K562 (cell line): ENCODE data around the gene HS3ST4. TPM values are rescaled to one million over a fixed set of nuclear protein-coding genes. Genes with fewer than 3 reads are reported as not detected.

Experiments used
- BCOR ChIP-seq: fragments of 450-650 bp; IDR thresholded peaks from 2 replicates; pipeline ENCODE4 v1.6.1; 2016
- CBX3 ChIP-seq, 2 experiments: IDR thresholded peaks; 1 replicate in 1 of 2; 2 replicates in 1 of 2; pipeline ENCODE4 v1.6.1; 2012; ENCODE audit warnings: inconsistent platforms in 2 of 2, low read length in 2 of 2, borderline replicate concordance in 1 of 2, control low read depth in 1 of 2
- CREB3 ChIP-seq: fragments of 450-650 bp; conservative IDR thresholded peaks from 2 replicates; pipeline ENCODE4 v1.6.1; 2016; ENCODE audit warnings: missing genetic modification characterization, low read depth, mild to moderate bottlenecking, missing compliant biosample characterization, moderate library complexity
- CREBBP ChIP-seq: IDR thresholded peaks from one replicate; pipeline ENCODE4 v1.6.1; 2012; ENCODE audit warnings: low read depth, mild to moderate bottlenecking, control low read depth, inconsistent platforms, low read length
- EGR1 ChIP-seq: fragments of 450-650 bp; conservative IDR thresholded peaks from 2 replicates; pipeline ENCODE4 v1.6.1; 2017; ENCODE audit warnings: mild to moderate bottlenecking
- FIP1L1 ChIP-seq: fragments of 200-400 bp; formaldehyde crosslinking; IDR thresholded peaks from 2 replicates; pipeline ENCODE4 v1.6.1; 2018; ENCODE audit warnings: mild to moderate bottlenecking, low read depth, low read length; ENCODE audit not compliant: poor library complexity, severe bottlenecking
- KLF1 ChIP-seq: fragments of 450-650 bp; IDR thresholded peaks from 2 replicates; pipeline ENCODE4 v1.6.1; 2016; ENCODE audit warnings: missing genetic modification characterization, missing compliant biosample characterization
- MEF2A ChIP-seq: IDR thresholded peaks from 2 replicates; pipeline ENCODE4 v1.6.1; 2011; ENCODE audit warnings: low read depth, mild to moderate bottlenecking, low read length, moderate library complexity; ENCODE audit not compliant: control insufficient read depth
- NFRKB ChIP-seq: fragments of 450-650 bp; IDR thresholded peaks from 2 replicates; pipeline ENCODE4 v1.6.1; 2016; ENCODE audit warnings: low read depth
- PHB2 ChIP-seq: fragments of 450-650 bp; IDR thresholded peaks from 2 replicates; pipeline ENCODE4 v1.6.1; 2017; ENCODE audit warnings: low read depth
- SMAD2 ChIP-seq: fragments of 150-350 bp; IDR thresholded peaks from 2 replicates; pipeline ENCODE4 v1.6.1; 2014; ENCODE audit warnings: low read depth, mild to moderate bottlenecking, low read length
- SMARCE1 ChIP-seq: fragments of 450-650 bp; IDR thresholded peaks from 2 replicates; pipeline ENCODE4 v1.7.1; 2016; ENCODE audit warnings: mild to moderate bottlenecking
- STAT5A ChIP-seq: IDR thresholded peaks from 2 replicates; pipeline ENCODE4 v1.6.1; 2012; ENCODE audit warnings: low read length, inconsistent platforms, borderline replicate concordance
- TRIM24 ChIP-seq, 2 experiments: fragments of 450-650 bp; IDR thresholded peaks; 2 replicates each; pipeline ENCODE4 v1.6.1; 2016
- ZBTB17 ChIP-seq: fragments of 450-650 bp; formaldehyde crosslinking; IDR thresholded peaks from 2 replicates; pipeline ENCODE4 v1.4.0; 2020; ENCODE audit warnings: mild to moderate bottlenecking
- ZBTB2 ChIP-seq: fragments of 450-650 bp; IDR thresholded peaks from 2 replicates; pipeline ENCODE4 v1.6.1; 2016; ENCODE audit warnings: antibody characterized with exemption
- ZNF263 ChIP-seq: sonication (generic); formaldehyde crosslinking; IDR thresholded peaks from 2 replicates; pipeline ENCODE4 v1.8.0; 2022; ENCODE audit warnings: mild to moderate bottlenecking, missing genetic modification reagents, borderline replicate concordance
- ZNF316 ChIP-seq: fragments of 450-650 bp; IDR thresholded peaks from 2 replicates; pipeline ENCODE4 v1.6.1; 2016
- ZNF444 ChIP-seq: fragments of 250-450 bp; sonication (Bioruptor Pico); IDR thresholded peaks from 2 replicates; pipeline ENCODE4 v1.4.0; 2020; ENCODE audit warnings: mild to moderate bottlenecking, moderate library complexity
- ZNF507 ChIP-seq: conservative IDR thresholded peaks from 2 replicates; pipeline ENCODE4 v1.6.1; 2017; ENCODE audit warnings: missing genetic modification characterization, missing compliant biosample characterization
- ZNF511 ChIP-seq: sonication (generic); formaldehyde crosslinking; IDR thresholded peaks from 2 replicates; pipeline ENCODE4 v1.8.0; 2022; ENCODE audit warnings: mild to moderate bottlenecking, missing genetic modification reagents
- ZNF512 ChIP-seq: IDR thresholded peaks from 2 replicates; pipeline ENCODE4 v1.6.1; 2016; ENCODE audit warnings: missing genetic modification characterization, missing compliant biosample characterization
- ZNF586 ChIP-seq: fragments of 450-650 bp; formaldehyde crosslinking; conservative IDR thresholded peaks from 2 replicates; pipeline ENCODE4 v1.4.0; 2020; ENCODE audit warnings: mild to moderate bottlenecking, moderate library complexity
- ZNF639 ChIP-seq, 2 experiments: fragments of 200-800 bp in 1 of 2; sonication (Bioruptor generic) in 1 of 2; sonication (generic) in 1 of 2; formaldehyde crosslinking in 1 of 2; IDR thresholded peaks in 1 of 2; conservative IDR thresholded peaks in 1 of 2; 2 replicates each; pipeline versions ENCODE4 v1.5.0 to v1.6.1; 2016 to 2020; ENCODE audit warnings: missing compliant biosample characterization in 1 of 2, missing genetic modification characterization in 1 of 2, missing genetic modification reagents in 1 of 2
- polyA plus RNA-seq, 8 experiments: library from polyadenylated mRNA; depleted of rRNA in 4 of 8; stranded (reverse) in 5 of 8; unstranded in 3 of 8; fragments of >200 nt; fragmentation: Nextera tagmentation in 2 of 8; fragmentation: Illumina TruSeq in 1 of 8; extraction: Ambion mirVana in 2 of 8; extraction: Trizol in 1 of 8; gene quantifications; 2 replicates each; pipeline versions ENCODE4 v1.2.1 to v1.2.3, GENCODE V29; 2011 to 2014; ENCODE audit warnings: inconsistent platforms in 1 of 8, missing spikeins in 1 of 8
- total RNA-seq, 7 experiments: library from RNA; depleted of rRNA in 6 of 7; stranded (reverse); fragments of >200 nt in 6 of 7; fragmentation: Illumina TruSeq in 2 of 7; extraction: Trizol in 2 of 7; gene quantifications; 2 replicates each; pipeline versions ENCODE4 v1.2.1 to v1.2.3, GENCODE V29; 2011 to 2021; ENCODE audit warnings: low replicate concordance in 1 of 7

HS3ST4 gene
- total and polyA plus RNA-seq, 9 of the 15 experiments (the other 6 are each of a cell fraction or from before 2014, with no cell fraction given): not detected

- TF ChIP-seq ZBTB2 (peak; percentile 48; the same call in 1 of the 2 replicates), ZBTB17 (no peak), STAT5A (peak; percentile 98), NFRKB (no peak), CREB3 (peak; percentile 46; the same call in 1 of the 2 replicates), ZNF512 (no peak), ZNF507 (tag) (no peak), ZNF444 (CRISPR knock-in tag) (no peak), CREBBP (no peak), CBX3 (IDR thresholded peaks at IDR 0.05; ENCODE audit: borderline replicate concordance in 1 of 2, low read length in 2 of 2) (0 out of 3 replicates have a peak, but pooled peaks of 1 of the 2 experiments have one; percentile 16), ZNF316 (no peak), SMARCE1 (peak; percentile 96), SMAD2 (no peak), PHB2 (peak; percentile 99), FIP1L1 (no peak), BCOR (peak; percentile 97), ZNF639 (CRISPR knock-in tag; conservative IDR thresholded peaks at IDR 0.05 in 1 of 2, IDR thresholded peaks at IDR 0.05 in 1 of 2) (peak in 1 of 2 experiments; percentile 78; a peak in 2 of 4 replicates), ZNF263 (CRISPR knock-in tag) (no peak), ZNF586 (no peak), EGR1 (peak; percentile 70), ZNF511 (CRISPR knock-in tag) (no peak), TRIM24 (IDR thresholded peaks at IDR 0.05) (peak; percentile 99 to 100), KLF1 (tag) (no peak), MEF2A (no peak; the same call in 1 of the 2 replicates)
These were observed 80.2 kb downstream of the HS3ST4 start (continued) for GRCh38 chr16:25771812-25772568.
